ENCODE measurements around the gene FNDC3A.
A peak's percentile ranks its signal among the peaks of the same experiment; 100 is the strongest.

Gene FNDC3A

GRCh38 chr13:49164712-49165111 is 189.0 kb downstream of the FNDC3A start:
- no peak for DNase-seq

GRCh38 chr13:49165798-49166752 is 190.4 kb downstream of the FNDC3A start:
- DNase-seq = no peak

- DNase-seq = no peak
Measured at GRCh38 chr13:49171359-49171758, 195.6 kb downstream of the FNDC3A start.

GRCh38 chr13:49183672-49184325 is 208.1 kb downstream of the FNDC3A start:
- DNase-seq = peak; percentile 3

DNA sequence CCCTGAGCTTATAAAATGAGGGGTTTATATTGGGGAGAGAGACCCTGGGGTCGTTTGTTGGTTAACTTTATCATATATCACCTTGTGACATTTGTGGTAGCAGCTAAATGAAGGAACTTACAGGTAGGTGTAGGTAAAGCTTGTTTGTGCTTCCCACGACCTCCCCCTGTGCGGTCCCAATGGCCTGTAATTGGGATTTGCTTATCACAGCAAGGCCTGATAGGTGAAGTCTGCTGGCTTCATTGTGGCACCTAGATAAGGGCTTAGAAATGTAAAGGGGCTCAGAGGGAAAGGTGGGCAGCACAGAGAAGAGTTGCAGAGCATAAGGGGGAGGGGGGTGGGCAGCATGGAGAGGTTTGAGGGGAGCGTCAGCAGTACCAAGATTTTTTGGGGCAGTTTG is 208.9 kb downstream of the FNDC3A start:
- no peak for DNase-seq

GRCh38 chr13:49185264-49185663 is 209.6 kb downstream of the FNDC3A start:
- no peak for DNase-seq

GRCh38 chr13:49190901-49191300 is 215.2 kb downstream of the FNDC3A start:
- no peak for DNase-seq

GRCh38 chr13:49206641-49207040 is 230.9 kb downstream of the FNDC3A start:
- DNase-seq = no peak

GRCh38 chr13:49208619-49209018 is 232.9 kb downstream of the FNDC3A start:
- no peak for DNase-seq

- DNase-seq = no peak
Measured at GRCh38 chr13:49210114-49210513, 234.4 kb downstream of the FNDC3A start.

GRCh38 chr13:49210669-49211068 is 235.0 kb downstream of the FNDC3A start:
- DNase-seq = no peak

- DNase-seq = no peak
Measured at GRCh38 chr13:49213539-49213938, 237.8 kb downstream of the FNDC3A start.

- no peak for DNase-seq
Measured at GRCh38 chr13:49213997-49214916, 238.5 kb downstream of the FNDC3A start.

DNA sequence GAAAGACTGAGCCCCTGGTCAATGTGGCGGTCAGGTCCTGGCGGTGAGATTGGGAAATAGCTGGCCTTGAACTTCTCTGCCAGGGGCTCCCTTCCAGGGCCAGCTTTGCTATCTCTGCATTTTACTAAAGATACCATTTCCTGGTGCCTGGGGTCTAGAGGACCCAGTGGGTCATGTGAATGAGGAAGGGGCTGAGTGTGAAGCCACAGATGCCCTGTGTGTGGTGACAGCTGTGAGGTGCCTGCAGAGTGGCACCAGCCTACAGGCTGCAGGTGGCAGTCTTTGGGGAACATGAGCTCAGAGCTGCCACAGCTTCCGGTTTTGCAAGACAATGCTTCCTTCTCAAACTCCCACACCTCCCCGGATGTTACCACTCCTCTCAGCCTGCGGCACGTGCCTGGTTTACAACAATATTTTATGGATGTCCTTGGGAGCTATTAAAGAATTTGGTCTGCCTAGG is 239.2 kb downstream of the FNDC3A start:
- no peak for DNase-seq

DNA sequence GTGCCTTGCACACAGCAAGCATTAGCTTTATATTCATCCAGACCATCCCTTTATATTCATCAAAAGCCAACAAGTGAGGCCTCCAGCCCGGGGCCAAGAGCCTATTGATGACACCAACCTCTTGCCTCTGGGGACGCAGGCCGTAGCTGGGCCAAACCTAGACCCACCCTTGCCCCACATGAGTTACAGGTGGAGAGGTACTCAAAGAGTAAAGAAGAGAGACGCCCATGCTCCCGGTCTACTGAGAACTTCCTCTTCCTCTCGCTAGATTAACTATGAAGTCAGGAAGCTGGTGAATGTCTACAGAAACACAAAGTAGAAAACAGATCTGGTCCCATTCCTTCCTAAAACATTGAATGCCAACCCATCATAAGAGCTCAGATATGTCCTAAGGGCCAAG is 240.6 kb downstream of the FNDC3A start:
- no peak for DNase-seq

DNA sequence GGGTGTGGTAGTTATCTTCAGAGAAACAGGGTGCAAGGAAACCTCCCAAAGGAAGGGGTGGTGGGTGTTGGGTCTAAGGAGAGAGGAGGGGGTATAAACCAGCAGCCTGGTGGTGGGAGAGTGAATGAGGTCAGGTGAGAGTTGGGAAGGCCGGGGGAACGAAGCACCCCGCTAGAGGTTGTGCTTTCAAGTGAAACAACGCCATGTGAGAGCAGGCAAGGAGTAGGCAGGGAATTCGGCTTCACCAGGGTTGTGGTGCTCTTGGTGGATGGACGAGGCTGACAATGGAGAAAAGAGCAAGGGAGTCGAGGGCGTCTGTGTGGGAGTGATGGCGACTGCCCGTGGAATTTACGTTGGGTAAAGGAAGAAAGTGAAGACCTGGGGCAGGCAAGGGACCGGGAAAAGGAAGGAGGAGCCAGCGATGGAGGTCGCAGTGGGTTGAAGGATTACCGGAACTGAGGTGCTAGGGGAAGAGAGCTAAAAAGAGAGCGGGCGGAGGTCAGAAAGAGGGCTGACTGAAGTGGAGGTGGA is 242.3 kb downstream of the FNDC3A start:
- DNase-seq = no peak

DNA sequence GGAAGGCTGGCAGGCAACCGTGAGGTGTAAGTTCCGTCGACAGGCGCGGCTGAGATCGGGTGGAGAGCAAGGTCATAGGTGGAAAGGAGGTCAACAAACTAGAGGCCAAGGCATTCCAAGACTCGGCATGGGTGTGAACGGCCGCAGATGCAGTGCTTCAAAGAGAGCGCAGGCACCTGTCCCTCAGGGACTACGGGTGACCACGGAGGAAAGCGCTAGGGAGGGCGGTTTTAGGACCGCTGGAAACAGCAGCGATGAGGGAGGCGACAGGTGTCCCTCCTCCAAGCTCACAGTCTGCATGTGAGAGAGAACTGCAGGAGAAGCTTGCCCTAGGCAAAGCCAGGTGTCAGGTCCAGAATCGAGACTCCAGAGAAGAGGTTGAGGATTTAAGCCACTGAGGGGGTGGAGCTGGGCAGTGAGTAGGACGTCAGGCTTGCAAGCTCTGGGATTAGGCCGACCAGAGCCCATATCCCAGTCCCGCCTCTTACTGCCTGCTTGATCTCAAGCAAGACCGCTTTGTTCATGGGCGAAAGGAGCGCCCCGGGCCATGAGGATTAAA is 242.9 kb downstream of the FNDC3A start:
- no peak for DNase-seq

DNA sequence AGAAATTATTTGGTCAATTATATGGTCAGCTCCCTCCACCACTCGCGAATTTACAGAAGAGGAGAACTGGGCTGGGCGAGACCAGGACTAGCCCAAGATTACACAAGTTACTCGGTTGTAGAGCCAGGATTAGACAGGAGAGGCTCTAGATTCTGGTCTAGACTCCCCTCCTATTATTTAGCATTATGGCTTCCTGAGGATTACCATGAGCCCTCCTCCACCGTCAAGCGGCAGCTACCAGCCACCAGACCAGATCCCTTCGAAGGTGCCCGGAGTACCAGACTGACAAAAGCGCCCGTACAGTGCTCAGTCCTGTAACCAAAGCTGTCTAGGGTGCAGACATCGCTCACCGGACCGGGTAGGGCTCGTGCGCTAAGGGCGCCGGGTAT is 243.9 kb downstream of the FNDC3A start:
- no peak for DNase-seq

DNA sequence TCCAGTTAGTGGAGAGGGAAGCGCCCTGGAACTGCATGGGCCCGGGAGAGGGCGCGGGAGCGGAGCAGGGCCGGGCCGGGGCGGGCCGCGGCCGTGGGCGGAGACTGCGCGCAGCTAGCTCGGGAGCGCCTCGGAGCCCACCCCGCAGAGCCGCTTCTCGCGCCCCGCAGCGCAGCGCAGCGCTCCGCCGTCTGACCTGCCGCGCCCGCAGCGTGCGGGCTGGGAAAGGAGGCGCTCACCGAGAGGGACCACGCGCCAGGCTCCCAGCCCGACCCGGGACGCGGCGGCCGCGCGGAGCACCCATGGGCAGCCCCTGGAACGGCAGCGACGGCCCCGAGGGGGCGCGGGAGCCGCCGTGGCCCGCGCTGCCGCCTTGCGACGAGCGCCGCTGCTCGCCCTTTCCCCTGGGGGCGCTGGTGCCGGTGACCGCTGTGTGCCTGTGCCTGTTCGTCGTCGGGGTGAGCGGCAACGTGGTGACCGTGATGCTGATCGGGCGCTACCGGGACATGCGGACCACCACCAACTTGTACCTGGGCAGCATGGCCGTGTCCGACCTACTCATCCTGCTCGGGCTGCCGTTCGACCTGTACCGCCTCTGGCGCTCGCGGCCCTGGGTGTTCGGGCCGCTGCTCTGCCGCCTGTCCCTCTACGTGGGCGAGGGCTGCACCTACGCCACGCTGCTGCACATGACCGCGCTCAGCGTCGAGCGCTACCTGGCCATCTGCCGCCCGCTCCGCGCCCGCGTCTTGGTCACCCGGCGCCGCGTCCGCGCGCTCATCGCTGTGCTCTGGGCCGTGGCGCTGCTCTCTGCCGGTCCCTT is 244.5 kb downstream of the FNDC3A start, which contains the start of gene MLNR:
Gene MLNR, plus strand, starts transcription at position 303 of the 820 bp plus-strand sequence. Its CDS starts 0 bp downstream, at position 303.
- peak; percentile 12 for DNase-seq

DNA sequence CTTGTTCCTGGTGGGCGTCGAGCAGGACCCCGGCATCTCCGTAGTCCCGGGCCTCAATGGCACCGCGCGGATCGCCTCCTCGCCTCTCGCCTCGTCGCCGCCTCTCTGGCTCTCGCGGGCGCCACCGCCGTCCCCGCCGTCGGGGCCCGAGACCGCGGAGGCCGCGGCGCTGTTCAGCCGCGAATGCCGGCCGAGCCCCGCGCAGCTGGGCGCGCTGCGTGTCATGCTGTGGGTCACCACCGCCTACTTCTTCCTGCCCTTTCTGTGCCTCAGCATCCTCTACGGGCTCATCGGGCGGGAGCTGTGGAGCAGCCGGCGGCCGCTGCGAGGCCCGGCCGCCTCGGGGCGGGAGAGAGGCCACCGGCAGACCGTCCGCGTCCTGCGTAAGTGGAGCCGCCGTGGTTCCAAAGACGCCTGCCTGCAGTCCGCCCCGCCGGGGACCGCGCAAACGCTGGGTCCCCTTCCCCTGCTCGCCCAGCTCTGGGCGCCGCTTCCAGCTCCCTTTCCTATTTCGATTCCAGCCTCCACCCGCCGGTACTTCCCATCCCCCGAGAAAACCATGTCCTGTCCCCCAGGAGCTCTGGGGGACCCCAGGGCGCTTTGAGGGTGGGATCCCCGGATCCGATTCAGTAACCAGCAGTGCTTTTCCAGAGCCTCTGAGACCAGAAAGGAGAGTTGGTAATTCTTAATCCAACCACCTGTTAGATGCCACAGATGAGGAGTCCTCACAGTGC is 245.3 kb downstream of the FNDC3A start:
- DNase-seq = no peak

GRCh38 chr13:49221590-49221965 is 245.9 kb downstream of the FNDC3A start:
- no peak for DNase-seq

All from fibroblast of skin of right quadriceps (primary cell).